ENCODE data around the gene RMDN3.

The RMDN3 gene

GRCh38 chr15:40773496-40773895, 18.4 kb upstream of the RMDN3 start:
- no peak for TF ChIP-seq CTCF (IDR thresholded peaks at IDR 0.05; ENCODE audit: insufficient read depth, low read length, poor library complexity, severe bottlenecking)
- Histone ChIP-seq H3K4me3 (replicated peaks; ENCODE audit: low read depth, low read length) (no peak overlapping the region), H3K36me3 (ENCODE audit: control insufficient read depth, insufficient read depth, low read length) (peaks cover 24% of the 10 kb centered on the region), H3K27me3 (replicated peaks; ENCODE audit: control insufficient read depth, insufficient read depth, low read length) (no peaks in the 10 kb centered on the region)
- no peak for DNase-seq (ENCODE audit: extremely low read depth, insufficient read length)

- DNase-seq (ENCODE audit: extremely low read depth, insufficient read length), result no peak
- no peak for TF ChIP-seq CTCF (IDR thresholded peaks at IDR 0.05; ENCODE audit: insufficient read depth, low read length, poor library complexity, severe bottlenecking)
- Histone ChIP-seq H3K27me3 (replicated peaks; ENCODE audit: control insufficient read depth, insufficient read depth, low read length) (no peaks in the 10 kb centered on the region), H3K4me3 (replicated peaks; ENCODE audit: low read depth, low read length) (no peak overlapping the region), H3K36me3 (ENCODE audit: control insufficient read depth, insufficient read depth, low read length) (peaks cover 29% of the 10 kb centered on the region)
These were observed 17.0 kb upstream of the RMDN3 start for GRCh38 chr15:40772014-40772413.

- no peak for TF ChIP-seq CTCF (IDR thresholded peaks at IDR 0.05; ENCODE audit: insufficient read depth, low read length, poor library complexity, severe bottlenecking)
- no peak for DNase-seq (ENCODE audit: extremely low read depth, insufficient read length)
- Histone ChIP-seq H3K27me3 (replicated peaks; ENCODE audit: control insufficient read depth, insufficient read depth, low read length) (no peaks in the 10 kb centered on the region), H3K4me3 (replicated peaks; ENCODE audit: low read depth, low read length) (no peak overlapping the region), H3K36me3 (ENCODE audit: control insufficient read depth, insufficient read depth, low read length) (peaks cover 26% of the 10 kb centered on the region)
These were observed 16.2 kb upstream of the RMDN3 start for GRCh38 chr15:40771242-40771641.

GRCh38 chr15:40770147-40770721, 15.2 kb upstream of the RMDN3 start:
- no peaks in the 10 kb centered on the region for H3K27me3 ChIP-seq (replicated peaks; ENCODE audit: control insufficient read depth, insufficient read depth, low read length)
- H3K36me3 ChIP-seq (ENCODE audit: control insufficient read depth, insufficient read depth, low read length), result peaks cover 16% of the 10 kb centered on the region
- no peak overlapping the region for H3K4me3 ChIP-seq (replicated peaks; ENCODE audit: low read depth, low read length)
- TF ChIP-seq CTCF (IDR thresholded peaks at IDR 0.05; ENCODE audit: insufficient read depth, low read length, poor library complexity, severe bottlenecking), result no peak
- no peak for DNase-seq (ENCODE audit: extremely low read depth, insufficient read length)

- DNase-seq (ENCODE audit: extremely low read depth, insufficient read length), result peak; percentile 85
- no peak for TF ChIP-seq CTCF (IDR thresholded peaks at IDR 0.05; ENCODE audit: insufficient read depth, low read length, poor library complexity, severe bottlenecking)
These were observed 14.5 kb upstream of the RMDN3 start, which contains the start of gene C15orf62 for GRCh38 chr15:40769274-40770146. TSS of gene C15orf62 (plus strand) at chr15:40769980. CDS start at chr15:40770496, 516 bp downstream.

More at GRCh38 chr15:40769274-40770146, 14.5 kb upstream of the RMDN3 start, which contains the start of gene C15orf62:
- peaks cover 12% of the 10 kb centered on the region for H3K36me3 ChIP-seq (ENCODE audit: control insufficient read depth, insufficient read depth, low read length)
- no peaks in the 10 kb centered on the region for H3K27me3 ChIP-seq (replicated peaks; ENCODE audit: control insufficient read depth, insufficient read depth, low read length)
- no peak within 1 kb of the TSS for H3K4me3 ChIP-seq (replicated peaks; ENCODE audit: low read depth, low read length)

All from GM06990 (cell line).